H1 (cell line): Measurements from ENCODE around the gene ZNF646. TPM values are rescaled to one million over a fixed set of nuclear protein-coding genes. Genes with fewer than 3 reads are reported as not detected.

ENCODE experiments used
- CTCF ChIA-PET: fragments of 300-600 bp; sonication (Branson Sonifier 250); formaldehyde crosslinking; loops from one replicate; lab custom pipeline; 2021; ENCODE audit not compliant: partially characterized antibody; lab: Charles Lee
- POLR2A ChIA-PET: fragments of 300-600 bp; sonication (Branson Sonifier 250); formaldehyde crosslinking; loops from one replicate; lab custom pipeline; 2021; ENCODE audit warnings: inconsistent platforms; ENCODE audit not compliant: partially characterized antibody; lab: Charles Lee
- DNase-seq, 2 experiments: peaks; one replicate each; pipeline versions ENCODE4 v3.0.0 to v3.0.0-alpha.2; 2010 to 2022; ENCODE audit warnings: low spot score in 2 of 2, low read depth in 1 of 2, mixed read lengths in 1 of 2
- FAIRE-seq: peaks from 2 replicates; lab custom pipeline; 2011; peaks lifted over from hg19 to GRCh38; lab: Jason Lieb, UNC
- H2AFZ ChIP-seq: 2 replicates; pipeline ENCODE4 v1.8.1; 2012; ENCODE audit warnings: low read length, inconsistent platforms
- H2AK5ac ChIP-seq: 2 replicates; pipeline ENCODE4 v1.6.1; 2013; ENCODE audit warnings: low read depth, low read length
- H2BK120ac ChIP-seq: replicated peaks from 2 replicates; pipeline ENCODE3; 2013; ENCODE audit warnings: low read depth, low read length, inconsistent platforms
- H2BK12ac ChIP-seq: 2 replicates; pipeline ENCODE4 v1.6.1; 2013; ENCODE audit warnings: low read depth, low read length
- H2BK15ac ChIP-seq: 2 replicates; pipeline ENCODE4 v1.6.1; 2013; ENCODE audit warnings: low read length
- H2BK20ac ChIP-seq: 2 replicates; pipeline ENCODE4 v1.6.1; 2013; ENCODE audit warnings: low read length
- H2BK5ac ChIP-seq: 2 replicates; pipeline ENCODE4 v1.6.1; 2013; ENCODE audit warnings: low read depth, low read length
- H3K14ac ChIP-seq: 2 replicates; pipeline ENCODE4 v1.6.1; 2013; ENCODE audit warnings: inconsistent platforms; ENCODE audit not compliant: insufficient read length
- H3K18ac ChIP-seq: 2 replicates; pipeline ENCODE4 v1.6.1; 2013; ENCODE audit warnings: low read length; ENCODE audit errors: extremely low read depth
- H3K23ac ChIP-seq: 2 replicates; pipeline ENCODE4 v1.6.1; 2013; ENCODE audit warnings: inconsistent platforms; ENCODE audit not compliant: insufficient read length
- H3K23me2 ChIP-seq: 2 replicates; pipeline ENCODE4 v1.6.1; 2013; ENCODE audit warnings: low read depth, low read length
- H3K27ac ChIP-seq: 2 replicates; pipeline ENCODE4 v1.6.1; 2011; ENCODE audit warnings: low read depth, low read length, inconsistent platforms
- H3K27me3 ChIP-seq, 4 experiments: replicated peaks in 1 of 4; 1 replicate in 1 of 4; 2 replicates in 3 of 4; pipeline versions ENCODE4 v1.6.1 to v1.8.1; 2011 to 2013; ENCODE audit warnings: low read length in 3 of 4, mild to moderate bottlenecking in 3 of 4, inconsistent platforms in 2 of 4, mixed read lengths in 2 of 4, moderate library complexity in 1 of 4; ENCODE audit not compliant: control insufficient read depth in 3 of 4, insufficient read depth in 3 of 4; ENCODE audit errors: extremely low read depth in 1 of 4
- H3K36me3 ChIP-seq, 4 experiments: 2 replicates each; pipeline versions ENCODE4 v1.6.1 to v1.8.1; 2011 to 2013; ENCODE audit warnings: mild to moderate bottlenecking in 4 of 4, low read length in 3 of 4, moderate library complexity in 2 of 4, control low read depth in 1 of 4, inconsistent platforms in 1 of 4; ENCODE audit not compliant: insufficient read depth in 4 of 4, control insufficient read depth in 2 of 4
- H3K4ac ChIP-seq: replicated peaks from 2 replicates; pipeline ENCODE3; 2013; ENCODE audit warnings: low read length, low read depth, mixed read lengths, inconsistent platforms; ENCODE audit not compliant: insufficient read length
- H3K4me1 ChIP-seq, 4 experiments: replicated peaks in 1 of 4; 1 replicate in 1 of 4; 2 replicates in 3 of 4; pipeline versions ENCODE4 v1.6.1 to v1.8.1; 2011 to 2013; ENCODE audit warnings: low read length in 3 of 4, inconsistent platforms in 2 of 4, mixed read lengths in 1 of 4; ENCODE audit not compliant: insufficient read depth in 4 of 4, control insufficient read depth in 3 of 4
- H3K4me2 ChIP-seq, 2 experiments: 2 replicates each; pipeline versions ENCODE4 v1.6.1 to v1.8.1; 2011 to 2013; ENCODE audit warnings: low read depth in 2 of 2, low read length in 2 of 2, control low read depth in 1 of 2, inconsistent platforms in 1 of 2, mild to moderate bottlenecking in 1 of 2; ENCODE audit not compliant: insufficient read depth in 1 of 2
- H3K4me3 ChIP-seq, 4 experiments: fragments of 200-600, 300-600 bp in 1 of 4; sonication (generic), shearing (Covaris generic), sonication (Bioruptor Twin) in 1 of 4; 2 replicates each; pipeline versions ENCODE4 v1.5.1 to v1.8.1; 2011 to 2016; ENCODE audit warnings: low read length in 4 of 4, low read depth in 3 of 4, control low read depth in 2 of 4, inconsistent platforms in 2 of 4, mild to moderate bottlenecking in 2 of 4, mixed read lengths in 1 of 4, moderate library complexity in 1 of 4; ENCODE audit not compliant: insufficient read depth in 2 of 4; ENCODE audit errors: extremely low read depth in 1 of 4
- H3K56ac ChIP-seq: replicated peaks from 2 replicates; pipeline ENCODE3; 2013; ENCODE audit warnings: low read depth, mild to moderate bottlenecking, mixed read lengths, low read length, inconsistent platforms; ENCODE audit not compliant: insufficient read length
- H3K79me1 ChIP-seq: 2 replicates; pipeline ENCODE4 v1.6.1; 2013; ENCODE audit warnings: low read depth, low read length, control low read depth
- H3K79me2 ChIP-seq, 2 experiments: 2 replicates each; pipeline versions ENCODE4 v1.6.1 to v1.8.1; 2012 to 2013; ENCODE audit warnings: low read length in 2 of 2, mild to moderate bottlenecking in 2 of 2, inconsistent platforms in 1 of 2; ENCODE audit not compliant: insufficient read depth in 2 of 2, control insufficient read depth in 1 of 2
- H3K9ac ChIP-seq, 4 experiments: replicated peaks in 1 of 4; 1 replicate in 1 of 4; 2 replicates in 3 of 4; pipeline versions ENCODE4 v1.6.1 to v1.8.1; 2011 to 2013; ENCODE audit warnings: low read depth in 3 of 4, low read length in 3 of 4, control low read depth in 2 of 4, mild to moderate bottlenecking in 2 of 4, moderate library complexity in 2 of 4, inconsistent platforms in 1 of 4; ENCODE audit errors: extremely low read depth in 1 of 4
- H3K9me3 ChIP-seq, 2 experiments: 2 replicates each; pipeline versions ENCODE4 v1.6.1 to v1.8.1; 2012 to 2013; ENCODE audit warnings: mild to moderate bottlenecking in 2 of 2, moderate library complexity in 2 of 2, control low read depth in 1 of 2, inconsistent platforms in 1 of 2, low read depth in 1 of 2, low read length in 1 of 2, mixed read lengths in 1 of 2; ENCODE audit not compliant: insufficient read depth in 2 of 2
- H4K20me1 ChIP-seq, 2 experiments: replicated peaks in 1 of 2; 2 replicates each; pipeline versions ENCODE3 to v1.8.1; 2011 to 2013; ENCODE audit warnings: inconsistent platforms in 2 of 2, low read length in 2 of 2, mild to moderate bottlenecking in 1 of 2; ENCODE audit not compliant: insufficient read depth in 2 of 2, control insufficient read depth in 1 of 2
- H4K5ac ChIP-seq: 2 replicates; pipeline ENCODE4 v1.6.1; 2013; ENCODE audit warnings: low read length, low read depth, mixed read lengths, inconsistent platforms; ENCODE audit not compliant: insufficient read length
- H4K8ac ChIP-seq: 2 replicates; pipeline ENCODE4 v1.8.0; 2013; ENCODE audit warnings: mild to moderate bottlenecking, moderate library complexity, low read length, inconsistent platforms; ENCODE audit not compliant: insufficient read depth; ENCODE audit errors: extremely low read depth
- H4K91ac ChIP-seq: replicated peaks from 2 replicates; pipeline ENCODE3; 2013; ENCODE audit warnings: low read length, mixed read lengths, inconsistent platforms; ENCODE audit not compliant: insufficient read length
- CTBP2 ChIP-seq: IDR thresholded peaks from 2 replicates; pipeline ENCODE4 v1.7.0; 2011; ENCODE audit warnings: borderline replicate concordance, mild to moderate bottlenecking, moderate library complexity, mixed read lengths, low read length; ENCODE audit not compliant: insufficient read depth, insufficient read length
- EP300 ChIP-seq, 2 experiments: IDR thresholded peaks; 1 replicate in 1 of 2; 2 replicates in 1 of 2; pipeline ENCODE4 v1.6.1; 2011 to 2012; ENCODE audit warnings: low read depth in 2 of 2, low read length in 2 of 2, mild to moderate bottlenecking in 2 of 2, borderline replicate concordance in 1 of 2, inconsistent platforms in 1 of 2, moderate library complexity in 1 of 2
- EZH2 ChIP-seq: fragments of 200-600 bp; sonication (generic); IDR thresholded peaks from 2 replicates; pipeline ENCODE4 v1.7.1; 2012; ENCODE audit warnings: low read depth, mild to moderate bottlenecking, moderate library complexity, low read length, inconsistent platforms; ENCODE audit not compliant: severe bottlenecking
- SP4 ChIP-seq: IDR thresholded peaks from 2 replicates; pipeline ENCODE4 v1.6.1; 2012; ENCODE audit warnings: low read length, inconsistent platforms
- WGBS, 2 experiments: shearing (Covaris generic) in 1 of 2; methylation state at CpG; one replicate each; pipeline versions ENCODE4 v1.1.6 to v1.1.7; 2013 to 2015; ENCODE audit warnings: low lambda C conversion rate in 2 of 2, mixed read lengths in 2 of 2, inconsistent platforms in 1 of 2, low coverage in 1 of 2, missing lambda C conversion rate in 1 of 2; ENCODE audit not compliant: insufficient replicate concordance in 2 of 2, insufficient coverage in 1 of 2, insufficient read length in 1 of 2; ENCODE audit errors: extremely low coverage in 1 of 2, missing lambda C conversion rate in 1 of 2; 5-methylcytosine and 5-hydroxymethylcytosine counted together
- polyA plus RNA-seq, 7 experiments: library from polyadenylated mRNA; depleted of rRNA in 3 of 7; stranded (reverse) in 5 of 7; unstranded in 2 of 7; fragments of >200 nt in 5 of 7; fragments of 200-250 nt in 2 of 7; gene quantifications; 1 replicate in 5 of 7; 2 replicates in 1 of 7; 4 replicates in 1 of 7; pipeline versions ENCODE4 v1.2.1 to v1.2.3, GENCODE V29; 2011 to 2013; ENCODE audit warnings: missing spikeins in 2 of 7, mixed read lengths in 2 of 7
- total RNA-seq: library from RNA; stranded (reverse); fragmentation: NEBNext Ultra II Directional; extraction: Animal tissue kit (Norgen Biotek cat#: 25700); gene quantifications from 2 replicates; pipeline ENCODE4 v1.2.1, GENCODE V29; 2021

Gene ZNF646
- total and polyA plus RNA-seq, 2 of the 8 experiments (the other 6 are each of a cell fraction or from before 2014, with no cell fraction given): 6.5 to 25.0 TPM

DNA sequence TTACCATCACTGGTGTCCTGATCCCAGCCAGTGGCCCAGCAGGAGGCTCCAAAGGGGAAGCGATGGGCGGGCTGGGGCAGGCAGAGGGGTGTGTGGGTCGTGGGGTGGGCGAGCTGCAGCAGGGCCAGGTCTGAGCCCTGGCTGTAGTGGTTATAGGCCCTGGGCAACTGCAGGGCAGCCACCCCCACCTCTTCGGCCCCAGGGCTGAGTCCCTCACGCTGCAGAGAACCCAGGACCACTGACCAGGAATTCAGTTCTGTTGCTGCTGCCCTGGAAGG, 12.3 kb downstream of the ZNF646 start:
- Histone ChIP-seq H2BK5ac (no peak overlapping the region), H4K20me1 (peaks cover 13 to 21% of the 10 kb centered on the region in 2 experiments), H3K79me2 (no peaks in the 10 kb centered on the region; a peak in 1 of 4 replicates), H3K56ac (no peak overlapping the region), H2AFZ (no peak overlapping the region), H3K4me3 (no peak overlapping the region), H3K4me2 (no peak overlapping the region), H3K23ac (no peak overlapping the region), H2BK15ac (no peak overlapping the region), H3K36me3 (peaks cover 0 to 18% (median 7%) of the 10 kb centered on the region in 4 experiments; a peak in 5 of 8 replicates), H4K91ac (no peak overlapping the region), H3K14ac (no peak overlapping the region), H3K9me3 (no peaks in the 10 kb centered on the region), H3K79me1 (peaks cover 7% of the 10 kb centered on the region), H4K8ac (no peak overlapping the region), H3K4ac (no peak overlapping the region), H4K5ac (no peak overlapping the region), H2BK20ac (no peak overlapping the region), H3K18ac (no peak overlapping the region), H2AK5ac (no peak overlapping the region), H2BK120ac (no peak overlapping the region), H2BK12ac (no peak overlapping the region), H3K27me3 (no peaks in the 10 kb centered on the region), H3K23me2 (no peaks in the 10 kb centered on the region), H3K9ac (no peak overlapping the region), H3K4me1 (no peaks in the 10 kb centered on the region), H3K27ac (no peak overlapping the region)
- CTCF ChIA-PET: interaction anchor here (0.9 to 1.4 kb wide), 2 partner anchors 11 to 133 kb away, joined by 3 to 6 read pairs; no protein-coding TSS in a partner anchor
- 86% methylated on average over 5 of the region's 6 CpGs; no CpG with 5 or more reads in 1 of the 2 experiments for WGBS, 2 experiments
- no peak for FAIRE-seq
- POLR2A ChIA-PET: interaction anchor here (1.9 to 4.7 kb wide), 2 partner anchors 9 to 13 kb away, joined by 6 to 34 read pairs; partner anchors contain the start of genes ZNF646 and ZNF668
- DNase-seq: no peak
- TF ChIP-seq SP4 (no peak), CTBP2 (no peak), EP300 (IDR thresholded peaks at IDR 0.05; ENCODE audit: borderline replicate concordance in 1 of 2, low read depth in 2 of 2, low read length in 2 of 2) (no peak), EZH2 (no peak)
